ENCODE data around the gene ZNF853. TPM values are rescaled to one million over a fixed set of nuclear protein-coding genes. Genes with fewer than 3 reads are reported as not detected.

Gene ZNF853
- total and polyA plus RNA-seq, 10 donors: 1.3 to 10.1 (median 4.5) TPM

GRCh38 chr7:6649241-6649961, 34.0 kb downstream of the ZNF853 start:
- Histone ChIP-seq H3K9me3 (peaks cover 0 to 35% (median 20%) of the 10 kb centered on the region in 8 donors), H3K4me1 (no peaks in the 10 kb centered on the region), H3K4me3 (no peak overlapping the region), H3K36me3 (peaks cover 7 to 100% (median 98%) of the 10 kb centered on the region in 6 donors), H3K27ac (peak overlapping the region in 1 of 8 donors; percentile 20), H3K27me3 (replicated peaks in 1 of 7) (no peaks in the 10 kb centered on the region)
- WGBS, 5 donors: 88 to 100% (median 89%) methylated on average over 1 to 13 of the region's 13 CpGs
- TF ChIP-seq POLR2AphosphoS5 (IDR thresholded peaks at IDR 0.05): no peak
- no peak for TF ChIP-seq CTCF (IDR thresholded peaks at IDR 0.05 in 8 of 11, conservative IDR thresholded peaks at IDR 0.05 in 3 of 11)
- no peak for TF ChIP-seq POLR2A (IDR thresholded peaks at IDR 0.05)
- DNase-seq: peak; percentile 67
- intact Hi-C loops (cut with DNase I; ENCODE audit: low total_unique reads): no loop called here

GRCh38 chr7:6650086-6650485, 34.7 kb downstream of the ZNF853 start:
- H3K27me3 ChIP-seq (replicated peaks in 1 of 7): no peaks in the 10 kb centered on the region
- intact Hi-C loops (cut with DNase I; ENCODE audit: low total_unique reads): no loop called here
- H3K27ac ChIP-seq: no peak overlapping the region
- DNase-seq: peak; percentile 42
- H3K36me3 ChIP-seq: peaks cover 4 to 100% (median 98%) of the 10 kb centered on the region in 6 donors
- TF ChIP-seq POLR2AphosphoS5 (IDR thresholded peaks at IDR 0.05) (no peak), CTCF (IDR thresholded peaks at IDR 0.05 in 8 of 11, conservative IDR thresholded peaks at IDR 0.05 in 3 of 11) (no peak)
- 95 to 98% (median 97%) methylated on average over 10 of the region's 10 CpGs for WGBS, 5 donors
- no peaks in the 10 kb centered on the region for H3K4me1 ChIP-seq
- H3K9me3 ChIP-seq: peaks cover 0 to 35% (median 20%) of the 10 kb centered on the region in 8 donors
- no peak overlapping the region for H3K4me3 ChIP-seq

- intact Hi-C loops (cut with DNase I; ENCODE audit: low total_unique reads): no loop called here
- Histone ChIP-seq H3K4me1 (no peaks in the 10 kb centered on the region), H3K27ac (no peak overlapping the region), H3K4me3 (no peak overlapping the region), H3K9me3 (peaks cover 0 to 35% (median 20%) of the 10 kb centered on the region in 8 donors), H3K36me3 (peaks cover 4 to 100% (median 98%) of the 10 kb centered on the region in 6 donors), H3K27me3 (replicated peaks in 1 of 7) (no peaks in the 10 kb centered on the region)
- DNase-seq: peak; percentile 64
- TF ChIP-seq POLR2AphosphoS5 (IDR thresholded peaks at IDR 0.05) (no peak), POLR2A (IDR thresholded peaks at IDR 0.05) (no peak), CTCF (IDR thresholded peaks at IDR 0.05 in 8 of 11, conservative IDR thresholded peaks at IDR 0.05 in 3 of 11) (no peak)
- WGBS, 5 donors: 97 to 100% (median 98%) methylated on average over 12 of the region's 12 CpGs
These were observed 35.2 kb downstream of the ZNF853 start for GRCh38 chr7:6650521-6651011.

- no peaks in the 10 kb centered on the region for H3K27me3 ChIP-seq (replicated peaks in 1 of 7)
- no peak for DNase-seq
- TF ChIP-seq POLR2A (IDR thresholded peaks at IDR 0.05) (no peak), CTCF (IDR thresholded peaks at IDR 0.05 in 8 of 11, conservative IDR thresholded peaks at IDR 0.05 in 3 of 11) (no peak), POLR2AphosphoS5 (IDR thresholded peaks at IDR 0.05) (peak in 1 of 3 donors; percentile 2)
- no peak overlapping the region for H3K4me3 ChIP-seq
- intact Hi-C loops (cut with DNase I; ENCODE audit: low total_unique reads): no loop called here
- 96 to 98% (median 97%) methylated on average over 28 to 32 of the region's 32 CpGs for WGBS, 5 donors
- H3K36me3 ChIP-seq: peaks cover 4 to 99% (median 88%) of the 10 kb centered on the region in 6 donors
- H3K27ac ChIP-seq: no peak overlapping the region
- H3K4me1 ChIP-seq: no peaks in the 10 kb centered on the region
- peaks cover 0 to 35% (median 20%) of the 10 kb centered on the region in 8 donors for H3K9me3 ChIP-seq
These were observed 36.5 kb downstream of the ZNF853 start for GRCh38 chr7:6651851-6652445.

Measured in spleen (tissue), 11 donors.